Measurements from ENCODE around the gene EI24.
"Not testable (repeated sequence)": the region's sequence is repeated elsewhere in the genome, so short reads cannot be mapped to it uniquely, and the experiment has no call there.

Gene EI24

DNA sequence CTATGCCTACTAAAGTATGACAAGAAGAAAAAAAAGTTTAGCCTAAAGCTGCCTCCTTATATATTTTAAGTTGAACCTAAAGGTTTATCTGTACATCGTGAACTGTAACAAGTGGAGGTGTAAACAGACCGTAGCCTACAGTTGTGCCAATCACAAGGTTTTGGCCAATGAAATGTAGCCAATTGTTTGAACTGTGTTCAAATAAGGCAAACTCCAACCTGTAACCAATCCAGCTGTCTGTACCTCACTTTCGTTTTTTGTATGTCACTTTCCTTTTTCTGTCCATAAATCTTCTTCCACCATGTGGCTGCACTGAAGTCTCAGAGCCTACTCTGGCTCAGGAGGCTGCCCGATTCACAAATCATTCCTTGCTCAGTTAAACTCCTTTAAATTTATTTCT is 6.8 kb upstream of the EI24 start:
- no peak overlapping the region for H3K4me3 ChIP-seq (ENCODE audit: low read depth, low read length)
- no peak for TF ChIP-seq CTCF (IDR thresholded peaks at IDR 0.05; ENCODE audit: control insufficient read depth, extremely low read depth, insufficient read depth)
- DNase-seq (ENCODE audit: low read depth) = no peak

GRCh38 chr11:125564357-125564756 is 4.9 kb upstream of the EI24 start:
- peak; percentile 83 for DNase-seq (ENCODE audit: low read depth)
- no peak overlapping the region for H3K4me3 ChIP-seq (ENCODE audit: low read depth, low read length)
- no peak for TF ChIP-seq CTCF (IDR thresholded peaks at IDR 0.05; ENCODE audit: control insufficient read depth, extremely low read depth, insufficient read depth)

- TF ChIP-seq CTCF (IDR thresholded peaks at IDR 0.05; ENCODE audit: control insufficient read depth, extremely low read depth, insufficient read depth) = no peak
- DNase-seq (ENCODE audit: low read depth) = no peak
- no peak overlapping the region for H3K4me3 ChIP-seq (ENCODE audit: low read depth, low read length)
Observed at GRCh38 chr11:125566235-125566634, 3.0 kb upstream of the EI24 start.

DNA sequence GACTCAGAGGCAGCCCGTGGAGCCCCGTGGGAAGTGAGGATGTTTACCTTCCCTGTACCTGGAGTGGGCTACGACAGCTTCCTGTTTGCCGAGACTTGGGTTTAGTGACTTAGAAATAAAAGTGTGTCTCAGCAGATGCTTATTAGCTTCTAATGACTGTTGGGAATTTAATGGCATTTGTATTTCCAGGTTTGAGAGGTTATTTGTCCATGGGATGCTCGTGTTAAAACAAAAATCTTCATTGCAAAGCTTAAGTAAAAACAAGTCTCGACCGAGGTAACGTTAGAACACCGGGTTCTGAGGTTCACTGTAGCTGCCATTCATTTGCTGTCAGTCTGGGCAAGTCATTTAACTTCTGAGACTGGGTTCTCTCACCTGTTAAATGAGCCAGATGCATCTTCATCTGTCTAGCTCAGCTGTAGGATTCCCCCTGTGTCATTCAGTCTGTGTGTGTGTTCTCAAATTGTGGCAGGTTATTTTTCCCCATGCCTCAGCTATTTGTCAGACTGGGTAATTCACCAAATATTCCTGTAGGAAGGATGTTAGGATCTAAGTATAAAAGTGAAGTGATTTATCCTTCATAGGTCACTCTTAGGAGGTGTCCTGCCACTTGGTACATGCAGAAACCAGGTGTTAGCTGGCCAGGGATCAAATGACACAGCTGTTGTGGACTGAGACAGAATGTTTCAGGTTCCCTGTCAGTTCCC is 791 bp downstream of the EI24 start:
- TF ChIP-seq CTCF (IDR thresholded peaks at IDR 0.05; ENCODE audit: control insufficient read depth, extremely low read depth, insufficient read depth) = no peak
- DNase-seq (ENCODE audit: low read depth) = no peak

DNA sequence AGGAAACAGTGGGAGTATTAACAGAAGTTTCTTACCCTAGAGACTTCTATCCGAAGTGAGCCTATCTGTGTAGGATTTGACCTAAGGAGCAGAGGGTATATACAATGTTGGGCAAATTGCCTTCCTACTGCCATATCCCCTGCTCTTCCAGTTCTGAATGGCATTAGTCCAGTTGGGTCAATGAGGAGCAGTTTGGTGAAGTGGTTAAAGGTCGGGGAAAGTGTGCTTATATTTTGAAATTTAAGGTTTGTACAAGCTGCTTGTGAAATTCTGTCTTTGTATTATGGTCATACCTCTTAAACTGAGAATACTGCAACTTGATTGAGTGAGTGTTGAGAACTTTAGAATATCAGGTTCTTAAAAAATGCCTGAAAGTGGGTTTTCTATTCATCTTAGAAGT is 1.7 kb downstream of the EI24 start:
- TF ChIP-seq CTCF (IDR thresholded peaks at IDR 0.05; ENCODE audit: control insufficient read depth, extremely low read depth, insufficient read depth) = no peak
- no peak for DNase-seq (ENCODE audit: low read depth)
- peak overlapping the region; percentile 63; the same call in 1 of the 2 replicates for H3K4me3 ChIP-seq (ENCODE audit: low read depth, low read length)

More for the DNA sequence above, 791 bp downstream of the EI24 start:
- H3K4me3 ChIP-seq (ENCODE audit: low read depth, low read length) = peak overlapping the region; percentile 63

DNA sequence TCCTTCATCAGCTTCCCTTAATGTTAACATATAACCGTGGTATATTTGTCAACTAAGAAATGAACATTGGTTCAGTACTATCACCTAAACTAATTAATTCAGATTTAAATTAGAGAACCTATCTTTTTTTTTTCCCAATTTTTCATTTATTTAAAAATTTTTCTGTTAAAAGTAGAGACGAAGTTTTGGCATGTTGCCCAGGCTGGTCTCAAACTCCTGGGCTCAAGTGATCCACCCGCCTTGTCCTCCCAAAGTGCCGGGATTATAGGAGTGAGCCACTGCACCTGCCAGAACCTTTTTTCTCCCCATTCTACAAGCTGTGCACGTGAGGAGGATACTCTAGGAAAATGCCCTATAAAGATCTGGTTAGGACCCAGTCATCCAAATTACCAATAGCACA is 3.6 kb downstream of the EI24 start:
- no peak for TF ChIP-seq CTCF (IDR thresholded peaks at IDR 0.05; ENCODE audit: control insufficient read depth, extremely low read depth, insufficient read depth)
- no peak for DNase-seq (ENCODE audit: low read depth)
- no peak overlapping the region for H3K4me3 ChIP-seq (ENCODE audit: low read depth, low read length)

DNA sequence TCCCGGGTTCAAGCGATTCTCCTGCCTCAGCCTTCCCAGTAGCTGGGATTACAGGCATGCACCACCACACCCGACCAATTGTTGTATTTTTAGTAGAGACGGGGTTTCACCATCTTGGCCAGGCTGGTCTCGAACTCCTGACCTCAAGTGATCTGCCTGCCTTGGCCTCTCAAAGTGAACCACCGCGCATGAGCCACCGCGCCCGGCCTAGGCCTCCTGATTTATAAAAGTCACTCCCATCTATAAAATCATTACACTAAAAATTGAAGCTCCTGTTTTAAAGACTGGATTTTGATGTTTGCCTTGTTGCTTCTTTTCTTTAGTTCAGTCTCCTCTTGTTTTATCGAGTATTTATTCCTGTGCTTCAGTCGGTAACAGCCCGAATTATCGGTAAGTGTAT is 7.9 kb downstream of the EI24 start:
- H3K4me3 ChIP-seq (ENCODE audit: low read depth, low read length); DNase-seq (ENCODE audit: low read depth): not testable (repeated sequence)
